Thyroid gland (tissue), 4 donors: ENCODE data around the gene TNIK. TPM values are rescaled to one million over a fixed set of nuclear protein-coding genes. Genes with fewer than 3 reads are reported as not detected.
A peak's percentile ranks its signal among the peaks of the same experiment; 100 is the strongest.

Experiments
- DNase-seq, 2 donors: peaks; one replicate each; pipeline ENCODE4 v3.0.0-alpha.2; 2019
- H3K27ac ChIP-seq, 3 donors: fragments of 200-600 bp; sonication (generic); 1 replicate in 2 of 3; 2 replicates in 1 of 3; pipeline ENCODE4 v1.5.1; 2016 to 2019; ENCODE audit warnings: mild to moderate bottlenecking in 1 of 3, moderate library complexity in 1 of 3
- H3K27me3 ChIP-seq: fragments of 200-600 bp; sonication (generic); one replicate; pipeline ENCODE4 v1.5.1; 2019
- H3K36me3 ChIP-seq, 2 donors: fragments of 200-600 bp; sonication (generic); one replicate each; pipeline ENCODE4 v1.5.1; 2016 to 2019
- H3K4me1 ChIP-seq, 2 donors: fragments of 200-600 bp; sonication (generic); one replicate each; pipeline ENCODE4 v1.5.1; 2017 to 2019
- H3K4me3 ChIP-seq, 3 donors: fragments of 200-600 bp; sonication (generic); replicated peaks in 1 of 3; 1 replicate in 2 of 3; 2 replicates in 1 of 3; pipeline ENCODE4 v1.5.1; 2016; ENCODE audit warnings: mild to moderate bottlenecking in 1 of 3
- H3K9me3 ChIP-seq: fragments of 200-600 bp; sonication (generic); one replicate; pipeline ENCODE4 v1.5.1; 2017
- POLR2A ChIP-seq, 2 donors: fragments of 450-650 bp; IDR thresholded peaks; one replicate each; pipeline ENCODE4 v1.6.1; 2017; ENCODE audit warnings: antibody characterized with exemption in 2 of 2, mild to moderate bottlenecking in 2 of 2, moderate library complexity in 1 of 2
- WGBS, 2 donors: methylation state at CpG; one replicate each; pipeline ENCODE4 v1.1.5; 2017; 5-methylcytosine and 5-hydroxymethylcytosine counted together
- intact Hi-C: fragments of 100-400 bp; cut with DNase I; formaldehyde crosslinking; loops from one replicate; pipeline ENCODE4 v1.15.1; 2023
- total RNA-seq, 4 donors: library from RNA; depleted of rRNA; stranded (reverse); fragments of >200 nt; gene quantifications; one replicate each; pipeline ENCODE4 v1.2.3, GENCODE V29; 2016
- TF ChIP-seq, protein P1 (sequence below), 6 experiments: fragments of 200-600 bp in 3 of 6; fragments of 450-650 bp in 3 of 6; sonication (generic) in 3 of 6; IDR thresholded peaks; one replicate each; pipeline ENCODE4 v1.5.1; 2016 to 2019; ENCODE audit warnings: antibody characterized with exemption in 6 of 6, mild to moderate bottlenecking in 2 of 6, inconsistent platforms in 1 of 6, moderate library complexity in 1 of 6

The TNIK gene
- total RNA-seq = 10 to 100 TPM; 29.7 to 84.1 (median 48.9) TPM

- peak in 1 of 2 donors; percentile 84 for TF ChIP-seq POLR2A (IDR thresholded peaks at IDR 0.05)
- TF ChIP-seq, protein P1, sequence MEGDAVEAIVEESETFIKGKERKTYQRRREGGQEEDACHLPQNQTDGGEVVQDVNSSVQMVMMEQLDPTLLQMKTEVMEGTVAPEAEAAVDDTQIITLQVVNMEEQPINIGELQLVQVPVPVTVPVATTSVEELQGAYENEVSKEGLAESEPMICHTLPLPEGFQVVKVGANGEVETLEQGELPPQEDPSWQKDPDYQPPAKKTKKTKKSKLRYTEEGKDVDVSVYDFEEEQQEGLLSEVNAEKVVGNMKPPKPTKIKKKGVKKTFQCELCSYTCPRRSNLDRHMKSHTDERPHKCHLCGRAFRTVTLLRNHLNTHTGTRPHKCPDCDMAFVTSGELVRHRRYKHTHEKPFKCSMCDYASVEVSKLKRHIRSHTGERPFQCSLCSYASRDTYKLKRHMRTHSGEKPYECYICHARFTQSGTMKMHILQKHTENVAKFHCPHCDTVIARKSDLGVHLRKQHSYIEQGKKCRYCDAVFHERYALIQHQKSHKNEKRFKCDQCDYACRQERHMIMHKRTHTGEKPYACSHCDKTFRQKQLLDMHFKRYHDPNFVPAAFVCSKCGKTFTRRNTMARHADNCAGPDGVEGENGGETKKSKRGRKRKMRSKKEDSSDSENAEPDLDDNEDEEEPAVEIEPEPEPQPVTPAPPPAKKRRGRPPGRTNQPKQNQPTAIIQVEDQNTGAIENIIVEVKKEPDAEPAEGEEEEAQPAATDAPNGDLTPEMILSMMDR (IDR thresholded peaks at IDR 0.05) = peak in 2 of 6 experiments; percentile 23 to 41
- 0 to 2% methylated on average over 33 to 46 of the region's 55 CpGs for whole genome bisulfite sequencing, 2 donors
- Histone ChIP-seq H3K4me1 (peaks cover 4 to 8% of the 10 kb centered on the region in 2 donors), H3K9me3 (no peaks in the 10 kb centered on the region), H3K27ac (peak within 1 kb of the TSS; percentile 19 to 76 (median 63)), H3K36me3 (no peaks in the 10 kb centered on the region), H3K4me3 (peak within 1 kb of the TSS; percentile 48 to 79 (median 72)), H3K27me3 (no peaks in the 10 kb centered on the region)
- DNase-seq = peak; percentile 96 to 97
- intact Hi-C loops = no loop called here
Measured at GRCh38 chr3:171459942-171460724, at the start of gene TNIK. Gene TNIK, minus strand, starts transcription at chr3:171460405. Its CDS starts 342 bp downstream, at chr3:171460063.

GRCh38 chr3:171508676-171509075 is 48.5 kb upstream of the TNIK start:
- 94 to 96% methylated on average over 2 of the region's 2 CpGs for WGBS, 2 donors
- no peaks in the 10 kb centered on the region for H3K9me3 ChIP-seq
- H3K4me1 ChIP-seq = no peaks in the 10 kb centered on the region
- H3K27me3 ChIP-seq = no peaks in the 10 kb centered on the region
- H3K27ac ChIP-seq = no peak overlapping the region
- H3K4me3 ChIP-seq = no peak overlapping the region
- TF ChIP-seq, protein P1 (IDR thresholded peaks at IDR 0.05) = no peak
- TF ChIP-seq POLR2A (IDR thresholded peaks at IDR 0.05) = no peak
- DNase-seq = no peak
- intact Hi-C loops = no loop called here
- H3K36me3 ChIP-seq = no peaks in the 10 kb centered on the region

GRCh38 chr3:171508206-171508605 is 48.0 kb upstream of the TNIK start:
- no peak overlapping the region for H3K27ac ChIP-seq
- 51 to 52% methylated on average over 3 of the region's 3 CpGs for WGBS, 2 donors
- no peak overlapping the region for H3K4me3 ChIP-seq
- no peaks in the 10 kb centered on the region for H3K9me3 ChIP-seq
- no peaks in the 10 kb centered on the region for H3K36me3 ChIP-seq
- H3K27me3 ChIP-seq = no peaks in the 10 kb centered on the region
- intact Hi-C loops = no loop called here
- TF ChIP-seq, protein P1 (IDR thresholded peaks at IDR 0.05) = no peak
- no peak for TF ChIP-seq POLR2A (IDR thresholded peaks at IDR 0.05)
- no peak for DNase-seq
- no peaks in the 10 kb centered on the region for H3K4me1 ChIP-seq

GRCh38 chr3:171506743-171507319 is 46.6 kb upstream of the TNIK start:
- no peak overlapping the region for H3K4me3 ChIP-seq
- H3K9me3 ChIP-seq = no peaks in the 10 kb centered on the region
- WGBS, 2 donors = 87 to 90% methylated on average over 5 of the region's 5 CpGs
- no peak overlapping the region for H3K27ac ChIP-seq
- H3K36me3 ChIP-seq = no peaks in the 10 kb centered on the region
- TF ChIP-seq POLR2A (IDR thresholded peaks at IDR 0.05) = no peak
- TF ChIP-seq, protein P1 (IDR thresholded peaks at IDR 0.05) = no peak
- H3K4me1 ChIP-seq = no peaks in the 10 kb centered on the region
- no peaks in the 10 kb centered on the region for H3K27me3 ChIP-seq
- intact Hi-C loops = no loop called here
- DNase-seq = no peak

DNA sequence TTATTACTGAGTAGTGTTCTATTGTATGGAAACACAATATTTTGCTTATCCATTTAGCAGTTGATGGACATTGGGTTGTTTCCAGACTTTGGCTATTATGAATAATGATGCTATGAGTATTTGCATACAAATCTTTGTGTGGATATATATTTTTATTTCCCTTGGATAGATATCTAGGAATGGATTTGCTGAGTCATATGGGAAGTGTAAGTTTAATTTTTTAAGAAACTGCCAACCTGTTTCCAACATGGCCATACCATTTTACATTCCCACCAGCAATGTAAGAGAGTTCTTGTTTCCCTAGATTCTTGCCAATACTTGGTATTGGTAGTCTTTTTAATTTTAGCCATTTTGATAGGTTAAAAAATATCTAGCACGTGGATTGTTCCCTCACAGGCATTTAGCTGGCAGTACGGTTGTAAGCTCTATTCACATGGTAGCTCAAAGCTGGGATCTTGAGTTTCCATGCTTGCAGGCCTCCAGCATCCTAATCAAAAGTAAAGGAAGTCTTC is 45.7 kb upstream of the TNIK start:
- intact Hi-C loops = no loop called here
- no peaks in the 10 kb centered on the region for H3K36me3 ChIP-seq

More for the DNA sequence above, 45.7 kb upstream of the TNIK start:
- no peak overlapping the region for H3K27ac ChIP-seq
- no peaks in the 10 kb centered on the region for H3K27me3 ChIP-seq
- DNase-seq = no peak
- no peaks in the 10 kb centered on the region for H3K9me3 ChIP-seq
- no peaks in the 10 kb centered on the region for H3K4me1 ChIP-seq
- WGBS, 2 donors = 91 to 94% methylated on average over 2 of the region's 2 CpGs
- TF ChIP-seq, protein P1 (IDR thresholded peaks at IDR 0.05) = no peak
- TF ChIP-seq POLR2A (IDR thresholded peaks at IDR 0.05) = no peak
- H3K4me3 ChIP-seq = no peak overlapping the region
